Common myeloid progenitor, CD34-positive (primary cell): ENCODE measurements around the gene PACRG.

Experiments
- CTCF ChIA-PET: fragments of 350-600 bp; sonication (Branson Sonifier 250); formaldehyde crosslinking; loops from one replicate; lab custom pipeline; 2021; ENCODE audit warnings: antibody characterized with exemption; lab: Charles Lee
- POLR2A ChIA-PET: fragments of 350-600 bp; sonication (Branson Sonifier 250); formaldehyde crosslinking; loops from one replicate; lab custom pipeline; 2021; ENCODE audit warnings: antibody characterized with exemption; lab: Charles Lee
- DNase-seq, 3 donors: peaks; one replicate each; pipeline versions ENCODE4 v3.0.0 to v3.0.0-alpha.2; 2013
- H3K27ac ChIP-seq, 2 experiments: 1 replicate in 1 of 2; 2 replicates in 1 of 2; pipeline ENCODE4 v1.7.0; 2013; ENCODE audit warnings: inconsistent platforms in 2 of 2, low read length in 2 of 2, mild to moderate bottlenecking in 2 of 2, low read depth in 1 of 2, moderate library complexity in 1 of 2; ENCODE audit not compliant: severe bottlenecking in 2 of 2, insufficient read depth in 1 of 2, poor library complexity in 1 of 2
- H3K27me3 ChIP-seq, 5 experiments: replicated peaks in 2 of 5; 1 replicate in 3 of 5; 2 replicates in 2 of 5; pipeline versions ENCODE4 v1.6.1 to v1.7.0; 2013; ENCODE audit warnings: low read length in 4 of 5, mild to moderate bottlenecking in 2 of 5, moderate library complexity in 2 of 5, inconsistent platforms in 1 of 5; ENCODE audit not compliant: insufficient read depth in 5 of 5, control insufficient read depth in 4 of 5
- H3K36me3 ChIP-seq, 4 experiments: 1 replicate in 2 of 4; 2 replicates in 2 of 4; pipeline versions ENCODE4 v1.6.1 to v1.7.0; 2013; ENCODE audit warnings: low read length in 3 of 4, control low read depth in 1 of 4, mild to moderate bottlenecking in 1 of 4; ENCODE audit not compliant: control insufficient read depth in 4 of 4, insufficient read depth in 4 of 4
- H3K4me1 ChIP-seq, 4 experiments: 1 replicate in 3 of 4; 2 replicates in 1 of 4; pipeline versions ENCODE4 v1.6.1 to v1.7.1; 2013; ENCODE audit warnings: low read length in 3 of 4, mild to moderate bottlenecking in 3 of 4, control low read depth in 1 of 4, inconsistent platforms in 1 of 4, moderate library complexity in 1 of 4; ENCODE audit not compliant: control insufficient read depth in 4 of 4, insufficient read depth in 4 of 4; ENCODE audit errors: control extremely low read depth in 1 of 4
- H3K4me3 ChIP-seq, 7 experiments: 1 replicate in 4 of 7; 2 replicates in 3 of 7; pipeline versions ENCODE4 v1.5.1 to v1.7.0; 2013; ENCODE audit warnings: mild to moderate bottlenecking in 7 of 7, low read length in 6 of 7, moderate library complexity in 6 of 7, inconsistent platforms in 2 of 7, low read depth in 2 of 7, control low read depth in 1 of 7; ENCODE audit not compliant: insufficient read depth in 4 of 7, control insufficient read depth in 1 of 7; ENCODE audit errors: extremely low read depth in 1 of 7
- H3K9me3 ChIP-seq, 5 experiments: 1 replicate in 4 of 5; 2 replicates in 1 of 5; pipeline versions ENCODE4 v1.6.1 to v1.7.1; 2013; ENCODE audit warnings: low read length in 4 of 5, mild to moderate bottlenecking in 2 of 5, inconsistent platforms in 1 of 5, low read depth in 1 of 5, moderate library complexity in 1 of 5; ENCODE audit not compliant: control insufficient read depth in 4 of 5, insufficient read depth in 2 of 5; ENCODE audit errors: control extremely low read depth in 1 of 5
- WGBS: methylation state at CpG from one replicate; pipeline ENCODE4 v1.1.5; 2013; ENCODE audit not compliant: insufficient coverage; 5-methylcytosine and 5-hydroxymethylcytosine counted together

PACRG gene

DNA sequence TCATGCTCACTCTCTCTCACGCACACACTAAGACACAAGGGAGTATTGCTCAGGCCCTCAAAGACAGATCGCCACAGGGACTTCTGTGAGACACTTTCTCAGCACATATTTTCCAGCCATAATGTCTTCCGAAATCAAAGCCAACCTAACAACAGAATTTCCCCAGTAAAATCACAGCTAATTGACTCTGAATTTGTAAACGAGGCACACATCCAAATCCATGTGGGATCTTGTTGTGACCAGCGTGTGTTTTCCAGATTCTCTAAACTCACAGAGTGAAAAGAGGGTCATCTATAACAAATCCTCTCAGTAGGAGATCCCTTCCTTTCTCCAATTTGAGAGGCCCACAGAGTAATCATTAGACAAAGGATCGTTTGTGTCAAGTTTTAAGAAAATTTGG, 280.4 kb downstream of the PACRG start:
- Histone ChIP-seq H3K27ac (no peak overlapping the region), H3K27me3 (no peaks in the 10 kb centered on the region), H3K36me3 (no peaks in the 10 kb centered on the region), H3K4me3 (no peak overlapping the region), H3K9me3 (peaks cover 0 to 2% (median 0%) of the 10 kb centered on the region in 5 experiments), H3K4me1 (no peaks in the 10 kb centered on the region)
- DNase-seq, result no peak
- ChIA-PET CTCF (no interaction called here), POLR2A (no interaction called here)
- WGBS, result 89% methylated on average over 5 of the region's 6 CpGs

DNA sequence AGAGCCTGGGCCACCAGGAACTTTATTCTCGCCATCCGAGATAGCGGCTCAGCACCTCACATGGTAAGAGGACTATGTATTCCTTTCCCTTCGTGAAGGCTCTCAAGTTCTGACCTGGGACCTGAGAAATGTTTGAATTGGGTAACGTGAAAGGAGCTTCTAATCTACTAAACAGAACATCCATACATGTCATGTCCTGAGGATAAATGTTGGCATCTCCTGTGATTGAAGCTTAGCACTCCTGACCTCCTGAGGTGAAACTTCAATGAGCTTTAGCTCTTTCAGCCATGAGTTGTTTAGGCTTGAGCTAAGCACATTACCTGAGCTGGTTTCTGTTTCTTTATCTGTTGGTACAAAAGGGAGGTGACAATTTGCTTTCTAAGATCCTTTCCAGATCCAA, 280.9 kb downstream of the PACRG start:
- CTCF ChIA-PET, result no interaction called here
- no peak overlapping the region for H3K27ac ChIP-seq
- peaks cover 0 to 2% (median 0%) of the 10 kb centered on the region in 5 experiments for H3K9me3 ChIP-seq

DNA sequence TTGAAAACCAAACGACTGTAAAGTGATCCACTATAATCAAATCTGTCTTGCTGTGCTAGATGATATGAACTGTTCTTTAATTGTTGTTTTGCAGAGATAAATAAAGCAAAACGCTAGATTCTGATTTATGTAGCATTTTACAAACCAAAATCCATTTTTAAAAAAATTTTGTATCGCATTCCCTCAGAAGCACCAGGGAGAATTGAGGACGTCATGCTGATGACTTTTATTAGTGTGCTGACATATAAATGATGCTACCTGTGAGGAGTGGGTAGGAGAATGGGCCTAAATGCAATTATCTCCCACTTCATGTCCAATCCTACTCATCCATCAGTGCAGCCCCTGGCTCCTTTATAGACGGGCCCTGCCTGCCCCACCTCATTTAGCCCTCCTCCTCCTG, 282.4 kb downstream of the PACRG start:
- Histone ChIP-seq H3K9me3 (peaks cover 0 to 2% (median 0%) of the 10 kb centered on the region in 5 experiments), H3K4me1 (no peaks in the 10 kb centered on the region), H3K27ac (no peak overlapping the region), H3K27me3 (no peaks in the 10 kb centered on the region), H3K36me3 (no peaks in the 10 kb centered on the region), H3K4me3 (no peak overlapping the region)
- no peak for DNase-seq
- ChIA-PET POLR2A (no interaction called here), CTCF (interaction anchor here (1.0 kb wide), 1 partner anchor 48 kb away, joined by 5 read pairs; no protein-coding TSS in a partner anchor)
- WGBS, result 75% methylated on average over 1 of the region's 5 CpGs

More for the DNA sequence above, 280.9 kb downstream of the PACRG start:
- no peak for DNase-seq
- Histone ChIP-seq H3K27me3 (no peaks in the 10 kb centered on the region), H3K4me1 (no peaks in the 10 kb centered on the region), H3K4me3 (no peak overlapping the region), H3K36me3 (no peaks in the 10 kb centered on the region)
- WGBS, result 87% methylated on average over 4 of the region's 5 CpGs
- POLR2A ChIA-PET, result no interaction called here

DNA sequence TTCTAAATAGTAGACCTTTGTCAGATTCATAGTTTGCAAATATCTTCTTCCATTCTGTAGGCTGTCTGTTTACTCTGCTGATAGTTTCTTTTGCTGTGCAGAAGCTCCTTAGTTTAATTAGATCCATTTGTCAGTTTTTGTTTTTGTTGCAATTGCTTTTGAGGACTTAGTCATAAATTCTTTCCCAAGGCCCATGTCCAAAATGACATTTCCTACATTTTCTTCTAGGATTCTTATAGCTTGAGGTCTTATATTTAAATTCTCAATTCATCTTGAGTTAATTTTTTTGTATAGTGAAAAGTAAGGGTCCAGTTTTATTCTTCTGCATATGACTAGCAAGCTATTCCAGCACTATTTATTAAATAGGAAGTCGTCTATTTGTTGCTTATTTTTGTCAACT, 287.0 kb downstream of the PACRG start:
- Histone ChIP-seq H3K36me3 (no peaks in the 10 kb centered on the region), H3K27me3 (no peaks in the 10 kb centered on the region), H3K4me3 (no peak overlapping the region), H3K4me1 (no peaks in the 10 kb centered on the region), H3K27ac (no peak overlapping the region), H3K9me3 (peaks cover 0 to 2% (median 0%) of the 10 kb centered on the region in 5 experiments)
- WGBS, result no CpG with 5 or more reads among the region's 1 CpG
- POLR2A ChIA-PET, result no interaction called here
- no peak for DNase-seq
- CTCF ChIA-PET, result no interaction called here

DNA sequence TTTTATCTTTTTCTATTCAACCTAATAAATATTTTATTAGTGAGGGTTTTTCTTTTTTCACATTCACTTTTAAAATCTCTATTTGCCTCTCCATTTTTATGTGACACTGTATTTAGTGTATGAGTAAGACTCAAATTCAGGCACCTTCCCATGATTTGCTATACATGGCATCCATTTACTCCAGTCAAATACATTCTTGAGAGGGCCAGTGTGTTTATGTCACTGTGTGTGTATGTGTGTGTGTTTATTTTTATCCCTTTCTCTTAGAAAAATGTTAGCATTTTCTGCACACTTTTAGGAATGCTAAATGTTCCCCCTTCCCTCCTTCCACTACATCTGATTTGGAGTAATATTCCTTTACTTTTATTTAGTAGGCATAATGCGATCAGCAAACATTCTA, 290.0 kb downstream of the PACRG start:
- Histone ChIP-seq H3K36me3 (no peaks in the 10 kb centered on the region), H3K4me3 (no peak overlapping the region), H3K9me3 (peaks cover 0 to 4% (median 0%) of the 10 kb centered on the region in 5 experiments), H3K4me1 (no peaks in the 10 kb centered on the region), H3K27me3 (no peaks in the 10 kb centered on the region), H3K27ac (no peak overlapping the region)
- POLR2A ChIA-PET, result no interaction called here
- CTCF ChIA-PET, result no interaction called here
- no peak for DNase-seq
- WGBS, result no CpG with 5 or more reads among the region's 1 CpG

DNA sequence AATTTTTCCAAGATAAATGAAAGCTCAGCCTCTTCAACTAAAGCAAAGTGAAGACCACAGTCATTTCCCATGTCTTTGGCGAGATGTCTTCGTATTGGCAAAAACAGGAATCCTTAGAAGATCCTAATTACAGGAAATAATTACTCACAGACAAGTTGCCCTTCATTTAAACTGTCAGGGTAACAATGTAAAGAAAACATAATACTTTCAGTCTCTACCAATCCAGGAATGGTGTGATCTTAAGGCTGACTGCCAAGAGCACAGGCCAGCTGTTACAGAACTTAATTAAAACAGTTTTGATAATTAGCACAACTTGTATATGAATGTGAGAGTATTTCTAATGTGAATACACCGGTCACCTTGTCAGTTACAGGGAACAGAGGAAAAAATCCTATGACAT, 292.2 kb downstream of the PACRG start:
- POLR2A ChIA-PET, result no interaction called here
- H3K27ac ChIP-seq, result no peak overlapping the region
- no peak for DNase-seq

DNA sequence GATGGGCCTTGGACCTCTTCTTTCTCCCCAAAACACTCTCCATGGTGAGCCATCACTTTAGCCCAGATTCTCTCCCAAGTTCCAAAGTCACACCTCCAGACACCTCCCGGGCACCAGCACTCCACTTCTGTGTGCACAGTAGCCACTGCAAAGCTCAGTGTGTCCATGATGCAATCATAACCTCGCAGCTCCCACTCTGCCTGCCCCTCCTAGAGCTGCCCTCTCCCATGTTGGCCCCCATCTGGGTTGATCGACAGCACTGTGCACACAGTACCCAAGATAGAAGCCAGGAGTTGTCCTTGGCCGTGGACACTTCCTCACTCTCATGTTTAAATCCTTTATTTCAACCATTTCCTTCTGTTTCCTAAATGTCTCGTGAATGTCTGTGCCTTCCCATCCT, 293.3 kb downstream of the PACRG start:
- no peak overlapping the region for H3K4me3 ChIP-seq
- 88% methylated on average over 5 of the region's 5 CpGs for WGBS
- H3K27ac ChIP-seq, result no peak overlapping the region
- ChIA-PET CTCF (no interaction called here), POLR2A (no interaction called here)
- no peaks in the 10 kb centered on the region for H3K27me3 ChIP-seq
- H3K9me3 ChIP-seq, result peaks cover 0 to 13% (median 2%) of the 10 kb centered on the region in 5 experiments
- DNase-seq, result no peak
- no peaks in the 10 kb centered on the region for H3K4me1 ChIP-seq
- H3K36me3 ChIP-seq, result no peaks in the 10 kb centered on the region

More for the DNA sequence above, 292.2 kb downstream of the PACRG start:
- H3K4me3 ChIP-seq, result no peak overlapping the region
- H3K9me3 ChIP-seq, result peaks cover 0 to 13% (median 2%) of the 10 kb centered on the region in 5 experiments
- no peaks in the 10 kb centered on the region for H3K36me3 ChIP-seq
- 23% methylated on average over 2 of the region's 3 CpGs for WGBS
- CTCF ChIA-PET, result no interaction called here
- no peaks in the 10 kb centered on the region for H3K4me1 ChIP-seq
- H3K27me3 ChIP-seq, result no peaks in the 10 kb centered on the region
